NCI-H128 (cell line): ENCODE results near the gene CCDC85A.

Source experiments
- DNase-seq: peaks from one replicate; lab custom pipeline; 2025; ENCODE audit not compliant: unreplicated experiment; lab: John Stamatoyannopoulos, UW

The CCDC85A gene

GRCh38 chr2:56295666-56296065 is 111.9 kb downstream of the CCDC85A start:
- no peak for DNase-seq

GRCh38 chr2:56297671-56298070 is 113.9 kb downstream of the CCDC85A start:
- no peak for DNase-seq

- no peak for DNase-seq
Measured at GRCh38 chr2:56299171-56299691, 115.4 kb downstream of the CCDC85A start.

GRCh38 chr2:56309626-56310170 is 125.9 kb downstream of the CCDC85A start:
- DNase-seq: no peak

- no peak for DNase-seq
Measured at GRCh38 chr2:56313500-56313921, 129.7 kb downstream of the CCDC85A start.

- DNase-seq: no peak
Measured at GRCh38 chr2:56314371-56314770, 130.6 kb downstream of the CCDC85A start.

GRCh38 chr2:56314796-56315195 is 131.0 kb downstream of the CCDC85A start:
- DNase-seq: no peak

- DNase-seq: no peak
Measured at GRCh38 chr2:56315376-56315775, 131.6 kb downstream of the CCDC85A start.

- DNase-seq: no peak
Measured at GRCh38 chr2:56316011-56316410, 132.2 kb downstream of the CCDC85A start.

- no peak for DNase-seq
Measured at GRCh38 chr2:56318147-56318546, 134.4 kb downstream of the CCDC85A start.

- no peak for DNase-seq
Measured at GRCh38 chr2:56325661-56326345, 142.0 kb downstream of the CCDC85A start.

- DNase-seq: no peak
Measured at GRCh38 chr2:56326346-56326741, 142.6 kb downstream of the CCDC85A start.

- no peak for DNase-seq
Measured at GRCh38 chr2:56331810-56332209, 148.0 kb downstream of the CCDC85A start.

GRCh38 chr2:56333812-56334485 is 150.2 kb downstream of the CCDC85A start:
- no peak for DNase-seq

- DNase-seq: no peak
Measured at GRCh38 chr2:56334622-56335021, 150.8 kb downstream of the CCDC85A start.

- no peak for DNase-seq
Measured at GRCh38 chr2:56335101-56335500, 151.3 kb downstream of the CCDC85A start.

- peak; percentile 40 for DNase-seq
Measured at GRCh38 chr2:56337342-56337741, 153.6 kb downstream of the CCDC85A start.

- DNase-seq: no peak
Measured at GRCh38 chr2:56338232-56338631, 154.4 kb downstream of the CCDC85A start.

GRCh38 chr2:56344771-56345170 is 161.0 kb downstream of the CCDC85A start:
- DNase-seq: no peak

- DNase-seq: no peak
Measured at GRCh38 chr2:56347881-56348280, 164.1 kb downstream of the CCDC85A start.

GRCh38 chr2:56348392-56349210 is 164.8 kb downstream of the CCDC85A start:
- DNase-seq: no peak
